Rectal smooth muscle tissue (tissue), 1 donor: ENCODE measurements around the gene FAM222B.
A peak's percentile ranks its signal among the peaks of the same experiment; 100 is the strongest.
"Not testable (repeated sequence)": the region's sequence is repeated elsewhere in the genome, so short reads cannot be mapped to it uniquely, and the experiment has no call there.

Source experiments
- H3K27ac ChIP-seq: one replicate; pipeline ENCODE4 v1.7.0; 2013; ENCODE audit warnings: low read depth, low read length, inconsistent platforms
- H3K27me3 ChIP-seq: one replicate; pipeline ENCODE4 v1.7.0; 2013; ENCODE audit warnings: low read length; ENCODE audit not compliant: control insufficient read depth, insufficient read depth
- H3K36me3 ChIP-seq: one replicate; pipeline ENCODE4 v1.7.0; 2013; ENCODE audit warnings: low read length; ENCODE audit not compliant: control insufficient read depth, insufficient read depth
- H3K4me1 ChIP-seq: one replicate; pipeline ENCODE4 v1.7.0; 2013; ENCODE audit warnings: low read length; ENCODE audit not compliant: control insufficient read depth, insufficient read depth
- H3K4me3 ChIP-seq: one replicate; pipeline ENCODE4 v1.7.0; 2013; ENCODE audit warnings: low read length
- H3K9ac ChIP-seq: one replicate; pipeline ENCODE4 v1.7.0; 2013; ENCODE audit warnings: low read length

Gene FAM222B

GRCh38 chr17:28849281-28849680 lies 6.7 kb upstream of the FAM222B start:
- Histone ChIP-seq H3K4me3 (no peak overlapping the region), H3K9ac (no peak overlapping the region), H3K36me3 (no peaks in the 10 kb centered on the region), H3K4me1 (no peaks in the 10 kb centered on the region), H3K27ac (no peak overlapping the region), H3K27me3 (no peaks in the 10 kb centered on the region)

- not testable (repeated sequence) for H3K4me3 ChIP-seq, H3K9ac ChIP-seq, H3K27me3 ChIP-seq, H3K36me3 ChIP-seq, H3K4me1 ChIP-seq, H3K27ac ChIP-seq
These were observed 6.1 kb upstream of the FAM222B start for GRCh38 chr17:28848667-28849066.

- not testable (repeated sequence) for H3K27ac ChIP-seq, H3K4me1 ChIP-seq, H3K9ac ChIP-seq, H3K4me3 ChIP-seq, H3K27me3 ChIP-seq, H3K36me3 ChIP-seq
These were observed 4.1 kb upstream of the FAM222B start for GRCh38 chr17:28846699-28847098.

GRCh38 chr17:28846231-28846630 lies 3.6 kb upstream of the FAM222B start:
- no peaks in the 10 kb centered on the region for H3K4me1 ChIP-seq
- no peak overlapping the region for H3K9ac ChIP-seq
- no peak overlapping the region for H3K27ac ChIP-seq
- no peaks in the 10 kb centered on the region for H3K36me3 ChIP-seq
- H3K27me3 ChIP-seq, result no peaks in the 10 kb centered on the region
- H3K4me3 ChIP-seq, result no peak overlapping the region

GRCh38 chr17:28843816-28844148 lies 1.2 kb upstream of the FAM222B start:
- H3K27me3 ChIP-seq, result no peaks in the 10 kb centered on the region
- H3K4me3 ChIP-seq, result no peak overlapping the region
- no peaks in the 10 kb centered on the region for H3K36me3 ChIP-seq
- H3K4me1 ChIP-seq, result no peaks in the 10 kb centered on the region
- no peak overlapping the region for H3K9ac ChIP-seq
- H3K27ac ChIP-seq, result no peak overlapping the region

GRCh38 chr17:28841901-28842281 lies 699 bp downstream of the FAM222B start:
- Histone ChIP-seq H3K4me1 (no peaks in the 10 kb centered on the region), H3K4me3 (peak overlapping the region; percentile 81), H3K36me3 (no peaks in the 10 kb centered on the region), H3K9ac (peak overlapping the region; percentile 59), H3K27me3 (no peaks in the 10 kb centered on the region), H3K27ac (peak overlapping the region; percentile 70)

GRCh38 chr17:28839221-28839620 lies 3.4 kb downstream of the FAM222B start:
- H3K27me3 ChIP-seq, result no peaks in the 10 kb centered on the region
- no peaks in the 10 kb centered on the region for H3K4me1 ChIP-seq

GRCh38 chr17:28836541-28836940 lies 6.0 kb downstream of the FAM222B start:
- H3K9ac ChIP-seq, H3K27ac ChIP-seq, H3K4me3 ChIP-seq, H3K27me3 ChIP-seq, H3K36me3 ChIP-seq, H3K4me1 ChIP-seq: not testable (repeated sequence)

More at GRCh38 chr17:28839221-28839620, 3.4 kb downstream of the FAM222B start:
- H3K9ac ChIP-seq, result no peak overlapping the region
- H3K36me3 ChIP-seq, result no peaks in the 10 kb centered on the region
- no peak overlapping the region for H3K27ac ChIP-seq
- H3K4me3 ChIP-seq, result no peak overlapping the region

GRCh38 chr17:28834420-28834819 lies 8.2 kb downstream of the FAM222B start:
- Histone ChIP-seq H3K36me3 (no peaks in the 10 kb centered on the region), H3K27ac (no peak overlapping the region), H3K4me1 (no peaks in the 10 kb centered on the region), H3K9ac (no peak overlapping the region), H3K4me3 (no peak overlapping the region), H3K27me3 (no peaks in the 10 kb centered on the region)

- Histone ChIP-seq H3K9ac (no peak overlapping the region), H3K36me3 (peaks cover 2% of the 10 kb centered on the region)
These were observed 14.1 kb downstream of the FAM222B start for GRCh38 chr17:28828294-28829040.

GRCh38 chr17:28827672-28828071 lies 14.9 kb downstream of the FAM222B start:
- Histone ChIP-seq H3K4me3 (no peak overlapping the region), H3K36me3 (peaks cover 2% of the 10 kb centered on the region), H3K9ac (no peak overlapping the region), H3K27me3 (no peaks in the 10 kb centered on the region), H3K4me1 (no peaks in the 10 kb centered on the region), H3K27ac (no peak overlapping the region)

More at GRCh38 chr17:28828294-28829040, 14.1 kb downstream of the FAM222B start:
- Histone ChIP-seq H3K27me3 (no peaks in the 10 kb centered on the region), H3K4me1 (no peaks in the 10 kb centered on the region), H3K27ac (no peak overlapping the region), H3K4me3 (no peak overlapping the region)

GRCh38 chr17:28819582-28819981 lies 23.0 kb downstream of the FAM222B start:
- H3K27me3 ChIP-seq, result no peaks in the 10 kb centered on the region
- no peak overlapping the region for H3K9ac ChIP-seq
- no peak overlapping the region for H3K27ac ChIP-seq
- H3K4me1 ChIP-seq, result no peaks in the 10 kb centered on the region
- no peak overlapping the region for H3K4me3 ChIP-seq
- H3K36me3 ChIP-seq, result no peaks in the 10 kb centered on the region

GRCh38 chr17:28818819-28819221 lies 23.8 kb downstream of the FAM222B start:
- Histone ChIP-seq H3K4me1 (no peaks in the 10 kb centered on the region), H3K4me3 (no peak overlapping the region), H3K27me3 (no peaks in the 10 kb centered on the region), H3K27ac (no peak overlapping the region), H3K36me3 (no peaks in the 10 kb centered on the region), H3K9ac (no peak overlapping the region)
